Neural cell (in vitro differentiated cells): Measurements from ENCODE around the gene MFRP. TPM values are rescaled to one million over a fixed set of nuclear protein-coding genes. Genes with fewer than 3 reads are reported as not detected.
"Not testable (repeated sequence)": the region's sequence is repeated elsewhere in the genome, so short reads cannot be mapped to it uniquely, and the experiment has no call there.

ENCODE experiments used
- H2AFZ ChIP-seq: fragments of 200-600, 300-800 bp; sonication (generic), shearing (Covaris generic); 2 replicates; pipeline ENCODE4 v1.6.0; 2014; ENCODE audit warnings: low read depth, mild to moderate bottlenecking, antibody characterized with exemption, low read length, moderate library complexity
- H3F3A ChIP-seq: fragments of 200-600 bp; shearing (Covaris generic); 2 replicates; pipeline ENCODE4 v1.6.1; 2016; ENCODE audit warnings: mild to moderate bottlenecking, moderate library complexity, mixed read lengths, antibody characterized with exemption, low read length; ENCODE audit not compliant: insufficient read depth, poor library complexity, severe bottlenecking
- H3K27ac ChIP-seq: fragments of 200-600, 300-800 bp; sonication (generic), shearing (Covaris generic); 2 replicates; pipeline ENCODE4 v1.5.1; 2014; ENCODE audit warnings: mild to moderate bottlenecking, low read length, moderate library complexity
- H3K27me3 ChIP-seq: fragments of 300-800, 200-600 bp; sonication (generic), shearing (Covaris generic); 2 replicates; pipeline ENCODE4 v1.6.0; 2014; ENCODE audit warnings: mild to moderate bottlenecking, low read depth, low read length, moderate library complexity; ENCODE audit not compliant: insufficient read depth
- H3K36me3 ChIP-seq: fragments of 300-800, 200-600 bp; sonication (generic), shearing (Covaris generic); 2 replicates; pipeline ENCODE4 v1.5.1; 2014; ENCODE audit warnings: mild to moderate bottlenecking, antibody characterized with exemption, low read length, moderate library complexity; ENCODE audit not compliant: insufficient read depth
- H3K4me2 ChIP-seq: fragments of 300-800, 200-600 bp; sonication (generic), shearing (Covaris generic); 2 replicates; pipeline ENCODE4 v1.6.0; 2014; ENCODE audit warnings: mild to moderate bottlenecking, low read length
- H3K4me3 ChIP-seq: fragments of 300-800, 200-600 bp; sonication (generic), shearing (Covaris generic); 2 replicates; pipeline ENCODE4 v1.5.1; 2014; ENCODE audit warnings: mild to moderate bottlenecking, low read length, moderate library complexity
- H3K79me2 ChIP-seq: fragments of 200-600 bp; shearing (Covaris generic); replicated peaks from 2 replicates; pipeline ENCODE4 v1.6.0; 2014; ENCODE audit warnings: mild to moderate bottlenecking, low read length, moderate library complexity; ENCODE audit not compliant: insufficient read depth
- H3K9ac ChIP-seq: fragments of 300-800, 200-600 bp; sonication (generic), shearing (Covaris generic); 2 replicates; pipeline ENCODE4 v1.6.1; 2016; ENCODE audit warnings: mild to moderate bottlenecking, low read length, mixed read lengths
- H3K9me2 ChIP-seq: fragments of 200-600 bp; shearing (Covaris generic); 2 replicates; pipeline ENCODE4 v1.6.1; 2016; ENCODE audit warnings: mild to moderate bottlenecking, low read length, mixed read lengths; ENCODE audit not compliant: insufficient read depth
- H3K9me3 ChIP-seq: fragments of 200-600, 300-800 bp; sonication (generic), shearing (Covaris generic); 2 replicates; pipeline ENCODE4 v1.6.1; 2016; ENCODE audit warnings: mild to moderate bottlenecking, mixed run types, low read length, moderate library complexity, mixed read lengths
- H4K20me1 ChIP-seq: fragments of 200-600 bp; shearing (Covaris generic); 2 replicates; pipeline ENCODE4 v1.6.1; 2016; ENCODE audit warnings: mild to moderate bottlenecking, mixed run types; ENCODE audit not compliant: insufficient read depth
- EP300 ChIP-seq: fragments of 450-650 bp; conservative IDR thresholded peaks from 2 replicates; pipeline ENCODE4 v1.6.1; 2014; ENCODE audit warnings: antibody characterized with exemption, mild to moderate bottlenecking, moderate library complexity; ENCODE audit not compliant: poor library complexity, severe bottlenecking
- EZH2 ChIP-seq: fragments of 200-600, 300-800 bp; shearing (Covaris generic), sonication (generic); IDR thresholded peaks from 2 replicates; pipeline ENCODE4 v1.6.1; 2014; ENCODE audit warnings: antibody characterized with exemption, low read length, borderline replicate concordance, mild to moderate bottlenecking; ENCODE audit not compliant: insufficient read depth, poor library complexity, severe bottlenecking
- MXI1 ChIP-seq: fragments of 450-650 bp; conservative IDR thresholded peaks from 2 replicates; pipeline ENCODE4 v1.6.1; 2014; ENCODE audit warnings: antibody characterized with exemption, mild to moderate bottlenecking; ENCODE audit not compliant: poor library complexity, severe bottlenecking
- POLR2AphosphoS5 ChIP-seq: IDR thresholded peaks from 2 replicates; pipeline ENCODE4 v1.6.1; 2012
- RAD21 ChIP-seq: fragments of 450-650 bp; conservative IDR thresholded peaks from 2 replicates; pipeline ENCODE4 v1.6.1; 2014; ENCODE audit warnings: antibody characterized with exemption, mild to moderate bottlenecking, moderate library complexity
- SMC3 ChIP-seq: fragments of 450-650 bp; conservative IDR thresholded peaks from 2 replicates; pipeline ENCODE4 v1.6.1; 2014; ENCODE audit warnings: antibody characterized with exemption, mild to moderate bottlenecking, moderate library complexity; ENCODE audit not compliant: poor library complexity
- TAF1 ChIP-seq: IDR thresholded peaks from 2 replicates; pipeline ENCODE4 v1.6.1; 2012; ENCODE audit warnings: low read depth
- polyA plus RNA-seq: library from polyadenylated mRNA; depleted of rRNA; stranded (reverse); fragments of >200 nt; gene quantifications from 2 replicates; pipeline ENCODE4 v1.2.3, GENCODE V29; 2014
- TF ChIP-seq, protein P1 (sequence below): fragments of 450-650 bp; IDR thresholded peaks from 2 replicates; pipeline ENCODE4 v1.5.1; 2014; ENCODE audit warnings: antibody characterized with exemption, mild to moderate bottlenecking, moderate library complexity; ENCODE audit not compliant: poor library complexity, severe bottlenecking
- TF ChIP-seq, protein P2 (sequence below): IDR thresholded peaks from 2 replicates; pipeline ENCODE4 v1.6.1; 2012; ENCODE audit warnings: borderline replicate concordance

MFRP gene
- polyA plus RNA-seq, 1 donor from 2014 or later = not detected

DNA sequence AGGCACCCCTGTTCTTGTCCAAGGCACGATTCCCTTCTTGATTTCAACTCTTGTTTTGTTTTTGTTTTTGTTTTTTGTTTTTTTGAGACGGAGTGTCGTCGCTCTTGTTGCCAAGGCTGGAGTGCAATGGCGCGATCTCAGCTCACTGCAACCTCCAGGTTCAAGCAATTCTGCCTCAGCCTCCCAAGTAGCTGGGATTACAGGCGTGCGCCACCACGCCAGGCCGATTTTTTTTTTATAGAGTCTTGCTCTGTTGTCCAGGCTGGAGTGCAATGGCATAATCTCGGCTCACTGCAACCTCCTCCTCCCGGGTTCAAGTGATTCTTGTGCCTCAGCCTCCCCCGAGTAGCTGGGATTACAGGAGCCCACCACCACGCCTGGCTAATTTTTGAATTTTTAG, 36.0 kb upstream of the MFRP start:
- not testable (repeated sequence) for H3K9me2 ChIP-seq, H2AFZ ChIP-seq, H3K9me3 ChIP-seq

DNA sequence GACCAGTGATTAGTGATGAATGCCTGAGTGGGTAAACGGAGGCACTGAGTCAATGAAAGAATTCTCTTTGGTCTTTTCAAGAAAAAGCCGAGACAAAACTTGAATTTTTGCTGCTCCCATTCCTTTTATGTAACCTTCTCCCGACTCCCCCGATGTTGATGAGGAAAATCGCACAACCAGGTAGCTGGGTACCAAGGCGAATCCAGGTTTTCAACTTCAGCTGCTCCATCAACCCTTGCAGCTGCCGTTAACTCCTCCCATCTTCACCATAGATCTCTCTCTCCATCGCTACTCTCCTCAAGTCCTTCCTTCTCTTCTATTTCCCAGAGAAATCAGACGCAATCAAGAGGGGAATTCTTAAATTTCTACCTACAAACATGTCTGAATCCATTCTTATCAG, 35.6 kb upstream of the MFRP start:
- peak overlapping the region; percentile 74 for H3K4me3 ChIP-seq
- peak overlapping the region; percentile 64 for H3K4me2 ChIP-seq
- H3K36me3 ChIP-seq = no peaks in the 10 kb centered on the region
- H4K20me1 ChIP-seq = no peaks in the 10 kb centered on the region
- no peaks in the 10 kb centered on the region for H3K9me2 ChIP-seq
- H2AFZ ChIP-seq = no peak overlapping the region
- no peaks in the 10 kb centered on the region for H3K79me2 ChIP-seq
- H3F3A ChIP-seq = no peaks in the 10 kb centered on the region
- no peak overlapping the region for H3K27ac ChIP-seq
- no peak for TF ChIP-seq SMC3
- no peak for TF ChIP-seq MXI1
- H3K27me3 ChIP-seq = peaks cover 13% of the 10 kb centered on the region
- H3K9ac ChIP-seq = no peak overlapping the region
- no peaks in the 10 kb centered on the region for H3K9me3 ChIP-seq

More for the DNA sequence above, 36.0 kb upstream of the MFRP start:
- not testable (repeated sequence) for H3K79me2 ChIP-seq, H3K9ac ChIP-seq, H3K36me3 ChIP-seq, H4K20me1 ChIP-seq, H3K4me2 ChIP-seq, H3F3A ChIP-seq, H3K27ac ChIP-seq, H3K4me3 ChIP-seq
- H3K27me3 ChIP-seq = peaks cover 13% of the 10 kb centered on the region

DNA sequence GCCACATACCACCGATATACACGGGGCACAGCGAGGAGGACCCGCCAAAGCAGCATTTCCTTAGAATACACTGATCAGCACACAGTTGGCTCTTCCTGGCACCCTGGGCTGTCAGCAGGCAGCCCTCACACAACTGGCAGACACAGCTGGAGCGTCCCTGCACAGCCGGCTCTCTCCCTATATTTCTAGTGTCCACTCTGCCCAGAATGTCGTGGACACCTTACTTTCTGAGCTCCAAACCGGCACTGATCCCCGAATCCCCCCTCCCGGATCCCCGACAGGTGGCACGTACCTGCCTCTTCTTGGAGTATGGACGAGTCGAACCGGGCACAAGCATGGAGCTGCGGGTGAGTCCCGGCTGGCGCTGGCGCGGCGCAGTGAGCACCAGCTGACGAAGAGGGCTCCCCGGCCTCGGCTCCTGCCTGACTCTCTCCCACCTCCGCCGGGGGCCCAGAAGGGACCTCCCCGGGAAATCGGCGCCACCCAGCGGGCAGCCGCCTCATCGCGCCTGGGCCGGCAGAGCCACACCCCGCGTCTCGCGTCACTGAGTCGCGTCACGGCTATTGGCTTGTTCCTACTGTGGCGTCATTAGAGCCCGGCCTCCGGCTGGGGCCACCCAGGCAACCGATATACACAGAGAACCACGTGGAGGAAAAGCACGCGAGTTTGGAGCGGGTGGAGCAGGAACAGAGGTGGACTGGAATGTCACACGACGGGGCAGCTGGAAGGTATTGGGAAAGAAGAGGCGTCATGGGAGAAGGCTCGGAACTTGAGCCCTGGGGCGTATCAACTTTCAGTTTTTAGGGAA, 34.9 kb upstream of the MFRP start, which contains the start of gene USP2:
USP2 (minus strand) TSS at position 510 of the 808 bp plus-strand sequence. CDS start 8,210 bp downstream, outside the sequence.
- no peaks in the 10 kb centered on the region for H3K36me3 ChIP-seq
- H3K27ac ChIP-seq = no peak within 1 kb of the TSS
- TF ChIP-seq RAD21 (peak; percentile 88), MXI1 (peak; percentile 100), EZH2 (no peak), TAF1 (peak; percentile 48), SMC3 (peak; percentile 94), EP300 (peak; percentile 72), POLR2AphosphoS5 (no peak)
- TF ChIP-seq, protein P1, sequence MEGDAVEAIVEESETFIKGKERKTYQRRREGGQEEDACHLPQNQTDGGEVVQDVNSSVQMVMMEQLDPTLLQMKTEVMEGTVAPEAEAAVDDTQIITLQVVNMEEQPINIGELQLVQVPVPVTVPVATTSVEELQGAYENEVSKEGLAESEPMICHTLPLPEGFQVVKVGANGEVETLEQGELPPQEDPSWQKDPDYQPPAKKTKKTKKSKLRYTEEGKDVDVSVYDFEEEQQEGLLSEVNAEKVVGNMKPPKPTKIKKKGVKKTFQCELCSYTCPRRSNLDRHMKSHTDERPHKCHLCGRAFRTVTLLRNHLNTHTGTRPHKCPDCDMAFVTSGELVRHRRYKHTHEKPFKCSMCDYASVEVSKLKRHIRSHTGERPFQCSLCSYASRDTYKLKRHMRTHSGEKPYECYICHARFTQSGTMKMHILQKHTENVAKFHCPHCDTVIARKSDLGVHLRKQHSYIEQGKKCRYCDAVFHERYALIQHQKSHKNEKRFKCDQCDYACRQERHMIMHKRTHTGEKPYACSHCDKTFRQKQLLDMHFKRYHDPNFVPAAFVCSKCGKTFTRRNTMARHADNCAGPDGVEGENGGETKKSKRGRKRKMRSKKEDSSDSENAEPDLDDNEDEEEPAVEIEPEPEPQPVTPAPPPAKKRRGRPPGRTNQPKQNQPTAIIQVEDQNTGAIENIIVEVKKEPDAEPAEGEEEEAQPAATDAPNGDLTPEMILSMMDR = peak; percentile 100
- TF ChIP-seq, protein P2, sequence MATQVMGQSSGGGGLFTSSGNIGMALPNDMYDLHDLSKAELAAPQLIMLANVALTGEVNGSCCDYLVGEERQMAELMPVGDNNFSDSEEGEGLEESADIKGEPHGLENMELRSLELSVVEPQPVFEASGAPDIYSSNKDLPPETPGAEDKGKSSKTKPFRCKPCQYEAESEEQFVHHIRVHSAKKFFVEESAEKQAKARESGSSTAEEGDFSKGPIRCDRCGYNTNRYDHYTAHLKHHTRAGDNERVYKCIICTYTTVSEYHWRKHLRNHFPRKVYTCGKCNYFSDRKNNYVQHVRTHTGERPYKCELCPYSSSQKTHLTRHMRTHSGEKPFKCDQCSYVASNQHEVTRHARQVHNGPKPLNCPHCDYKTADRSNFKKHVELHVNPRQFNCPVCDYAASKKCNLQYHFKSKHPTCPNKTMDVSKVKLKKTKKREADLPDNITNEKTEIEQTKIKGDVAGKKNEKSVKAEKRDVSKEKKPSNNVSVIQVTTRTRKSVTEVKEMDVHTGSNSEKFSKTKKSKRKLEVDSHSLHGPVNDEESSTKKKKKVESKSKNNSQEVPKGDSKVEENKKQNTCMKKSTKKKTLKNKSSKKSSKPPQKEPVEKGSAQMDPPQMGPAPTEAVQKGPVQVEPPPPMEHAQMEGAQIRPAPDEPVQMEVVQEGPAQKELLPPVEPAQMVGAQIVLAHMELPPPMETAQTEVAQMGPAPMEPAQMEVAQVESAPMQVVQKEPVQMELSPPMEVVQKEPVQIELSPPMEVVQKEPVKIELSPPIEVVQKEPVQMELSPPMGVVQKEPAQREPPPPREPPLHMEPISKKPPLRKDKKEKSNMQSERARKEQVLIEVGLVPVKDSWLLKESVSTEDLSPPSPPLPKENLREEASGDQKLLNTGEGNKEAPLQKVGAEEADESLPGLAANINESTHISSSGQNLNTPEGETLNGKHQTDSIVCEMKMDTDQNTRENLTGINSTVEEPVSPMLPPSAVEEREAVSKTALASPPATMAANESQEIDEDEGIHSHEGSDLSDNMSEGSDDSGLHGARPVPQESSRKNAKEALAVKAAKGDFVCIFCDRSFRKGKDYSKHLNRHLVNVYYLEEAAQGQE = no peak
- no peak within 1 kb of the TSS for H2AFZ ChIP-seq
- H3K79me2 ChIP-seq = no peaks in the 10 kb centered on the region
- H3F3A ChIP-seq = no peaks in the 10 kb centered on the region
- no peaks in the 10 kb centered on the region for H3K9me3 ChIP-seq
- H3K9ac ChIP-seq = peak within 1 kb of the TSS; percentile 63
- H3K4me2 ChIP-seq = peak within 1 kb of the TSS; percentile 95
- peak within 1 kb of the TSS; percentile 74 for H3K4me3 ChIP-seq
- no peaks in the 10 kb centered on the region for H4K20me1 ChIP-seq
- H3K27me3 ChIP-seq = peaks cover 13% of the 10 kb centered on the region
- H3K9me2 ChIP-seq = no peaks in the 10 kb centered on the region
